Muscle of leg (tissue), 11 donors: ENCODE results near the gene FBL. TPM values are rescaled to one million over a fixed set of nuclear protein-coding genes. Genes with fewer than 3 reads are reported as not detected.

ENCODE experiments used
- DNase-seq: peaks from one replicate; pipeline ENCODE4 v3.0.0; 2013
- H3K27ac ChIP-seq: one replicate; pipeline ENCODE4 v1.5.1; 2013; ENCODE audit warnings: mild to moderate bottlenecking, low read length, control low read depth
- H3K27me3 ChIP-seq: one replicate; pipeline ENCODE4 v1.6.1; 2013; ENCODE audit warnings: low read length; ENCODE audit not compliant: control insufficient read depth, insufficient read depth
- H3K36me3 ChIP-seq: one replicate; pipeline ENCODE4 v1.6.1; 2013; ENCODE audit warnings: low read length; ENCODE audit not compliant: control insufficient read depth, insufficient read depth
- H3K4me1 ChIP-seq: one replicate; pipeline ENCODE4 v1.6.1; 2013; ENCODE audit warnings: low read length; ENCODE audit not compliant: control insufficient read depth, insufficient read depth
- H3K4me3 ChIP-seq: one replicate; pipeline ENCODE4 v1.5.1; 2013; ENCODE audit warnings: low read length, control low read depth
- H3K9me3 ChIP-seq: replicated peaks from 2 replicates; pipeline ENCODE4 v1.6.1; 2013; ENCODE audit warnings: low read depth, low read length; ENCODE audit not compliant: control insufficient read depth
- WGBS: methylation state at CpG from one replicate; pipeline ENCODE4 v1.1.5; 2013; ENCODE audit warnings: missing lambda C conversion rate; ENCODE audit not compliant: insufficient coverage; 5-methylcytosine and 5-hydroxymethylcytosine counted together
- polyA plus RNA-seq, 8 donors: library from polyadenylated mRNA; unstranded; fragments of 120-200 nt; gene quantifications; one replicate each; pipeline versions ENCODE4 v1.2.1 to v1.2.3, GENCODE V29; 2013; ENCODE audit warnings: inconsistent platforms in 1 of 8, low replicate concordance in 1 of 8; ENCODE audit not compliant: insufficient read length in 8 of 8, insufficient read depth in 1 of 8
- total RNA-seq: library from RNA; stranded (reverse); fragments of 120-200 nt; gene quantifications from one replicate; pipeline ENCODE4 v1.2.4, GENCODE V29; 2013

Gene FBL
- total and polyA plus RNA-seq, 9 donors, result 159 to 375 (median 294) TPM

- no peak for DNase-seq
- no peak overlapping the region for H3K27ac ChIP-seq
- peaks cover 2% of the 10 kb centered on the region for H3K36me3 ChIP-seq
- WGBS, result no CpG with 5 or more reads among the region's 5 CpGs
- no peaks in the 10 kb centered on the region for H3K27me3 ChIP-seq
- no peaks in the 10 kb centered on the region for H3K9me3 ChIP-seq
- H3K4me3 ChIP-seq, result peak overlapping the region; percentile 92
- H3K4me1 ChIP-seq, result peaks cover 40% of the 10 kb centered on the region
These were observed 1.0 kb downstream of the FBL start for GRCh38 chr19:39845172-39845571.

GRCh38 chr19:39843919-39844793 lies 2.0 kb downstream of the FBL start:
- peak; percentile 61 for DNase-seq
- H3K9me3 ChIP-seq, result no peaks in the 10 kb centered on the region
- H3K36me3 ChIP-seq, result peaks cover 11% of the 10 kb centered on the region
- no peak overlapping the region for H3K27ac ChIP-seq
- WGBS, result 40% methylated on average over 1 of the region's 4 CpGs
- H3K4me1 ChIP-seq, result peaks cover 50% of the 10 kb centered on the region
- no peaks in the 10 kb centered on the region for H3K27me3 ChIP-seq
- H3K4me3 ChIP-seq, result no peak overlapping the region

GRCh38 chr19:39842693-39843435 lies 3.3 kb downstream of the FBL start:
- peak overlapping the region; percentile 9 for H3K27ac ChIP-seq
- WGBS, result 90% methylated on average over 4 of the region's 7 CpGs

GRCh38 chr19:39841041-39841440 lies 5.1 kb downstream of the FBL start:
- H3K4me3 ChIP-seq, result no peak overlapping the region

More at GRCh38 chr19:39842693-39843435, 3.3 kb downstream of the FBL start:
- Histone ChIP-seq H3K27me3 (no peaks in the 10 kb centered on the region), H3K4me3 (no peak overlapping the region), H3K4me1 (peaks cover 54% of the 10 kb centered on the region), H3K9me3 (no peaks in the 10 kb centered on the region), H3K36me3 (peaks cover 24% of the 10 kb centered on the region)
- no peak for DNase-seq

GRCh38 chr19:39840492-39840891 lies 5.7 kb downstream of the FBL start:
- Histone ChIP-seq H3K36me3 (peaks cover 42% of the 10 kb centered on the region), H3K27me3 (no peaks in the 10 kb centered on the region), H3K4me1 (peaks cover 46% of the 10 kb centered on the region), H3K9me3 (no peaks in the 10 kb centered on the region), H3K4me3 (no peak overlapping the region), H3K27ac (peak overlapping the region; percentile 71)
- WGBS, result 87% methylated on average over 4 of the region's 17 CpGs
- DNase-seq, result no peak

More at GRCh38 chr19:39841041-39841440, 5.1 kb downstream of the FBL start:
- WGBS, result 100% methylated on average over 2 of the region's 4 CpGs
- H3K9me3 ChIP-seq, result no peaks in the 10 kb centered on the region
- H3K4me1 ChIP-seq, result peaks cover 46% of the 10 kb centered on the region
- no peak for DNase-seq
- H3K27me3 ChIP-seq, result no peaks in the 10 kb centered on the region
- H3K27ac ChIP-seq, result no peak overlapping the region
- H3K36me3 ChIP-seq, result peaks cover 39% of the 10 kb centered on the region

GRCh38 chr19:39839678-39840327 lies 6.4 kb downstream of the FBL start:
- Histone ChIP-seq H3K36me3 (peaks cover 49% of the 10 kb centered on the region), H3K4me1 (peaks cover 42% of the 10 kb centered on the region), H3K27ac (peak overlapping the region; percentile 81), H3K27me3 (no peaks in the 10 kb centered on the region), H3K4me3 (no peak overlapping the region), H3K9me3 (no peaks in the 10 kb centered on the region)
- 90% methylated on average over 10 of the region's 13 CpGs for WGBS
- DNase-seq, result peak; percentile 48

- peaks cover 56% of the 10 kb centered on the region for H3K36me3 ChIP-seq
- H3K4me3 ChIP-seq, result no peak overlapping the region
- H3K9me3 ChIP-seq, result no peaks in the 10 kb centered on the region
- H3K27me3 ChIP-seq, result no peaks in the 10 kb centered on the region
- DNase-seq, result no peak
- WGBS, result 80% methylated on average over 2 of the region's 4 CpGs
- no peak overlapping the region for H3K27ac ChIP-seq
- peaks cover 41% of the 10 kb centered on the region for H3K4me1 ChIP-seq
These were observed 7.6 kb downstream of the FBL start for GRCh38 chr19:39838569-39838968.

GRCh38 chr19:39837978-39838377 lies 8.2 kb downstream of the FBL start:
- Histone ChIP-seq H3K36me3 (peaks cover 56% of the 10 kb centered on the region), H3K9me3 (no peaks in the 10 kb centered on the region), H3K4me3 (no peak overlapping the region), H3K27me3 (no peaks in the 10 kb centered on the region), H3K27ac (no peak overlapping the region), H3K4me1 (peaks cover 37% of the 10 kb centered on the region)
- WGBS, result no CpG with 5 or more reads among the region's 3 CpGs
- DNase-seq, result no peak

- Histone ChIP-seq H3K36me3 (peaks cover 73% of the 10 kb centered on the region), H3K9me3 (no peaks in the 10 kb centered on the region), H3K4me3 (peak overlapping the region; percentile 24), H3K4me1 (peaks cover 49% of the 10 kb centered on the region), H3K27me3 (no peaks in the 10 kb centered on the region), H3K27ac (peak overlapping the region; percentile 98)
- DNase-seq, result no peak
- WGBS, result 42% methylated on average over 6 of the region's 19 CpGs
These were observed 11.8 kb downstream of the FBL start for GRCh38 chr19:39834287-39834841.
